GM04504 (cell line): ENCODE results near the gene PTH1R.

Source experiments
- DNase-seq: peaks from one replicate; pipeline ENCODE4 v3.0.0-alpha.2; 2012; ENCODE audit warnings: low read depth

Gene PTH1R

DNA sequence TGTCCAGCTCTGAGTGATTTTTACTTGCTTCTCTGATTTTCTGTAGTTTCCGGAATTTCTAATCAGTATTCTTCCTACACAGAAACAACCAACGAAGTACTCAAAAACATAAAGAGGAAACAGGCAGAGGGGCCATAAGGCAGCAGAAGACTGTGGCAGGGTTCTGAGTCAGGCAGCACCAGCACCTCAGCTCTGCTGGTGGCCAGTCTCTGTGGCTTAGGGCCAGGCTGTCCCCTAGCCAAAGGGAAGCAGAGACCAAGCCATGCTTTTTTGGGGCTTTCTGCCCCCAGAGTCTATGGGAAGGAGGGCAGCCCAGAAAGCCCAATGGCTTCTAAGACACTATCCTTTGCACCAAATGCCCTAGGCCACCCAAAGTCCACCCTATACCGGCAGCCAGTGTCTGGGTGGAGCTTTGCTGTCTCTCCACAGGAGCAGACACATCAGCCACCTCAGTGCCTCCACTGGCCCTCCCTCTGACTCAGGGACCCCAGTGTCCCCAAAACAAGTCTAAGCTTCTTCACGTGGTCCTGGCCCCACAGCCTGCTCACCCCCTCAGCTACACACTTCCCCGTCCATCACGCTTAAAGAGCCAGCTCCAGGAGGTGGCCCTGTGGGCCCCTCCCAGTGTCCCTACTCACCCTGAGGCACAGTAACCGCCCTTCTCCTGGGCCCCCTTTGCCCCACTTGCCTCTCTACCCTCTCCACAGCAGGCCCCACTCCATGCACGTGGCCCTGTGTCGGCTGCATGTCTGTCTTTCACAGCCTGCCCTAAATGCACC lies 52.8 kb downstream of the PTH1R start:
- no peak for DNase-seq

DNA sequence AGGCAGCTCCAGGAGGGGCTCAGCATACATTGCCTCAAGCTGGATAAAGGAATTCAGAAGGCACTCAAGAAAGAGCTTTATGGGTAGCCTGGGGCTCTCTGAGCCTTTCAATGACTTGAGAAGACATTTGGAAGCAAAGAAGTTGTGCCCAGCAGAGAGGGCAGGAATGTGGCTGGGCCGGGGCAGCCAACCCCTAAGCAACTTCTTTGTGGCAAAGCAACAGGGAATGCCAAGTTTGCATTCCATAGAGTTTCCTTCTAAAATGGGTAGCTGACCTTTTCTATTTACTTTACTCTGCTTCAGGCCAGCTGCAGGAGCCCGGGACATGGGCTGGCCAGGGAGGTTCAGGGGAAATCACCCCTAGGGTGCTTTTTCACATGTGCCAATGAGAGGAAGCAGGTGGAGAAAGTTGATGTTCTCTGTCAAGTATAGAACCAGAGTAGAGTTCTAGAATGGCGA lies 53.5 kb downstream of the PTH1R start:
- DNase-seq, result no peak

DNA sequence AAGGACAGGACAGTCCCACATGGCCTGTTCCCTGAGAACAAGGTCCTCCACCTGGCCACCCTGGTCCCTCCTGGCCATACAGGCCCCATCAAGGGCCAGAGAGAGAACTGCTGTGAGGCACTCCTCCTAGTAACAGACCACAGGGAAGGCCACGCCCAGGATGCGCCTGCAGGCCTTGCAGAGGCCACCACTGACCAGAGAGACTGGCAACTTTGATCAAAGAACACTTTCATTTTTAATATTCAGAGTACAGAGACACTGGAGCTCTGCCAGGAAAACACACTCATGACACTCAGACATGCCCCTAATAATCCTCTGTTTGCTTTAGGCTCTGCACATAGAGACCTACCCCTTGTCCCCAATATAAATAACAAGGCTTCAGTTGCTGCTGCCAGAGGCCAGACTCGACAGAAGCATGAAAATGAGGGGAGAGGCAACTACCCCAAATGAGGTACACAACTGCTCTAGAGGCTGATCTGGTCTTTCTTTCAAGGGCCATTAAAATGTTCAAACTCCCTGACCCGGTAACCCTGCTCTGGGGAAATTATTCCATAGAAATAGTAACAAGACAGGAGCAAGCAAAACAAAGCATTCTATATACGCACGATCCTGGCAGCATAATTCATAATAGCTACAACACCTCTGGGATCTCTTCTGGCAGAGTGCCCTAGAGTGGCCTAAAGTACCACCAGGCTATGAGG lies 54.3 kb downstream of the PTH1R start:
- no peak for DNase-seq

DNA sequence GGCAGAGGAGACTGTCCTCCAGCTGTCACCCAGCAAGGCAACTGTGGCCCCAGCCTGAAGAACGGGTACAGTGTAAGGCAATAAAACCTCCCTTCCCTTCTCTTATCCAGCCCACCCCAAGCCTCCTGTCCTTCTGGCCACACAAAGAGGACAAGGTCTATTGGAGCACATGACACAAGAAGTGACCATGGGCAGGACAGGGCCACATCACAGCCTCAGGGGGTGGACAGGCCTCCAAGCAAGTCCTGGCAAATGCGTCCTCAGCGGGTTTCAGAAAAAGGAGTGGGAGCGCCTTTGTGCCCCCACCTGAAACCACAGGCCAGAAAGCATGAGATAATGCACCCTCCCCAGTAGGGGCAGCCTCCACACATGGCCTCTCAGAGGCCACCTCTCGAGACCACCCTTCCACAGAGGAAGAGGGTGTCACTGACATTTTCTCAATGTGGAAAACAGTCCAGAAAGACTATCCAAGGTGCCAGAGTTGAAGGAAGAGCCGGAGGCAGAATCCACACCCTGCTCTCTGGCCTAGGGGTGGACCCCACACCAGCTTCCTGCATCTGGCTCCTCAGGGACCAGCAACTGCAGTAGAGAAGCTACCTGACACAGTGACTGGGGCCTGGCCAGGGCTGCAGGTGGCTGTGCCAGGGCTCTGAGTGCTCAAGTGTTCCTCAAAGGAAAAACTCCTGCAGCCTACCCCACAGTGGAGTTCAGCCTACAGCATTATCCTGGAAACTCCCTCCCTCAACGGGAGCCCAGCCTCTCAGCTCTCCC lies 55.1 kb downstream of the PTH1R start:
- no peak for DNase-seq

DNA sequence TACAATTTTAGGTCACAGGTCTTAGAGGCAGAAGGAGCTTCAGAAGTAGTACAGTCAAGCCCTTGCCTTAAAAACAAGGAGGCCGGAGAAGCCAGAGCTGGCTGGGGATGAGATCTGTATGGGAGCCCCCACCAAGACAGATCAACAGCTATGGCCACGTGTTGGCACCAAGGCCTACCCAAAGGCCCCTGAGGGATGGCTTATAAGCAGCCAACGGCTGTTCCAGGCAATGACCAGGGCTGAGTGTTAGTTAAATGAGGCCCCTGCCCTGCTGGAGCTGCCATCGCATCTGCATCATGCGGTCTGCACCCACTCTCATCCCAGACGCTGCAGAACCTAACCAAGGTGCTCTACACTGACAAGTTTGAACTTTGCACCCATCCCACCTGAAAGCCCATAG lies 55.7 kb downstream of the PTH1R start:
- DNase-seq, result no peak

DNA sequence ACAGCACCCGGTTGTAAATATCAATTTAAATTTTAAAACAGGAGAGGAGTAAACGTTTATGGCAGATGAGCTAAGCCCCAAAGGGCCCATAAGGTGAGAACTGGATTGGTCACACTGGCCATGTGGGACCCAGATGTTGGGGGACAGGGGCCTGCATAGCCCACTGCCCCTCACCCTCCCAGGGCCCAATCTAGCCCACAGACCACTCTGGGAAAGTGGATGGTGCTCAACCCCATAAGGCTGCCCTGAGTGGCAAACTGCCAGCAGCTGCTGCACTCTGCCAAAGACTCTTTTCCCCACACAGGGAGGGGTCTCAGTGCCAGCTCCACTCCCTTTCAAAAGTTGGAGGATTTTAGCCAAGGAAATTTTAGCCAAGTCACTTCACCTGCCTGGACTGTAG lies 56.6 kb downstream of the PTH1R start:
- DNase-seq, result no peak

DNA sequence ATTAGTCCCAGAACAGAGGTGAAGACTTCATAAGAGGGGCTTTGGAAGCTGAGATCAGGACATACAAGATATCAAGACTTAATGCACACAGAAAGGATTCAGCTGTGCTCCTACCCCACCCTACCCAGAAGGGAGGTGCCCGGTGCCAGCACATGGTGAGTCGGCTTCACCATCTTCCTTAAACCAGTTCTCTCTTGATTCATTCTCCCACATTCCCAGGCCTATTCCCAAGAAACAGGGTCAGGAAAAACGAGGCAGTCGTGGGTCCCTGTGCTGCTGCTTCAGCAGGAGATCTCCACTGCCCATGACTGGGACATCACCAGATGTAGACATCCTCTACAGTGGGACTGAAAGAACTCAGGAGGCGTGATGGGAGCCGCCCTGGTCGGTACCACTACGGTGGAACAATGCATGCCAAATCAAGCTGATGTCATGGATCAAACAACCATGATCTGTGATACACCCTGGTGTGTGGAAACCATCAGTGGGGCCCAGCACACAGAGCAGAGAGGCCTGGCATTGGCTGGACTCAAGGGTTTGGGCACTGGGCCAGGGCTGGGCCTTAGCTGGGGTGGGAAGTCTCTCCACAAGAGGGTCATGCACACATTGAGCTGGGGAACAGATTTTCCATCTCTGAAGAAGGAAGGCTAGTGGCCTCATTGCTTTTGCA lies 57.1 kb downstream of the PTH1R start:
- no peak for DNase-seq

DNA sequence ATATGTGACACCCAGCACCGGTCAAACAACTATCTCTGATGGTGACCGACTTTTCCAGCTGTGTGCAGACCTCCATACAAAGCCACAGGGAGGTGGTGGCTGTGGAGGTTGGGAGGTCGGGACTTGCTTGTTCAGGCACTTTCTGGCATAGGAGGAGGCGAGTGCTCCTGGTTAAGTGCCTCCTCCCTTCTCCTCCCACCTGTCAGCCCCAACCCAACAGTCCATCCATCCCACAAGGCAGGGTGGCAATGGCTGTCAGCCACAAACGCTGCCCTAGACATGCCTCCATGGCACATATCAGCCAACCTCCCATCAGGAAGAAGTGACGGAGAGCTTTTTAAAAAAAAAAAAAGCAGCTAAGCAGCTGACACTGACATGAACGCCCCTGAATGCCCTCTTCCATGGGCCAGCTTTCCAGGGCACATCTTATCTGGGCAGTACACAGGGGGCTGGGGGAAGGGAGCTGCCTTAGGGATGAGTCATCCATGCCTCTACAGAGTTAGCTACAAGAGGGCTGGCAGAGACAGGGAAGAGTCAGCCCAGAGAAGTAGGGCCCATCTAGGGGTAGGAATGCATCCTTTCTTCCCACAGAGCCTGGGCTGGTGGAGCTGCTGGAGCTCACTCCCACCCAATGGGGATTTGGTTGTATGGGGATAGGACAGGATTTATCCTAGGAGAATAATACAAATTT lies 57.8 kb downstream of the PTH1R start:
- peak; percentile 87 for DNase-seq

DNA sequence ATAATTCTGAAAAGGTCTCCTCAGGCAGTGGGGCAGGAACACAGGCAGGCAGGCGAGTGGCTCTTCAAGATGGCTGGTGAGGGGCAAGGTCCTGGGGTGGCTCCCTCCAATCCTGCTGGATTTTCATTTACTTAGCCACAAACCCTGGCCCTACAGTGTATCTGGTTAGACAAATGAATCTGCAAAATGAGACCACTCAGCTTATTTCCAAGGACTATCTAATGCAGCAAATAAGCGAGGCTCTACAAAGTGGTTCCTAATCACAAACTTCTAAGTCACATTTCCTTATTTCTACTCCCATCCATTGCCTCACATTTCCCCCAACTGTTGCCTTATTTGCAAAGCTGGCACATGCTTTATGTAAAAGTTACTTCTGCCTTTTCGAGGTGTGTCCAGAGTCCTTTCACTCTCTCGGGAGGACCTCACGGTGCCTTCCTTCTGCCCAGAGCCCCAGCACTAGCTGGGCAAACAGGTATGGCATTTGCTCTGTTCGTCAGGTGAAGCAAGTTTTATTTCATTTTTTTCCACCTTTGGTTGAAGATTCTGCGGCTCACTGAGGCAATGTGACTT lies 58.6 kb downstream of the PTH1R start:
- DNase-seq, result no peak

DNA sequence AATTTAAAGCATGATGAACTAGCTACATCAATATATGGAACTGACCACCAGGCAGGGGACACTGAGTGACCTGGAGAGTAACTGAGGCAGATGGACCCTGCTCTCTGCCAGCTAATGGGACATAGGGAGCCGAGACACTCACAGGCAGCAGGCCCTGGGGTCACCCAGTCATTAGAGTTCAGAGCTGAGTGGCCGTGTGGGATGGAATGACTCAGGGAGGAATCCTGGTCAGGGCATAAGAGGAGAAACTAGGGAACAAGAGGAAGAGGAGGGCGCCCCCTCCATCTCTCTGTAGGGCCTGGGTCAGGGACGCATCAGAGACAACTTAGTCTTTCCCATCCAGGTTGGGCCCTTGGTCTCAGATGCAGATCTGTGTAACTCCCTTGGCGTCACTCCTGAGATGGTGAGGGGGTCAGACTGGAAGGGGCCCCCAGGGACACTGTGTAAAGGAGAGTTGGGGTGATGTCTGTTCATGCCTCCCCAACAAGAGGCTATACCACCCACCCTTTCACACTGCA lies 59.3 kb downstream of the PTH1R start:
- no peak for DNase-seq

DNA sequence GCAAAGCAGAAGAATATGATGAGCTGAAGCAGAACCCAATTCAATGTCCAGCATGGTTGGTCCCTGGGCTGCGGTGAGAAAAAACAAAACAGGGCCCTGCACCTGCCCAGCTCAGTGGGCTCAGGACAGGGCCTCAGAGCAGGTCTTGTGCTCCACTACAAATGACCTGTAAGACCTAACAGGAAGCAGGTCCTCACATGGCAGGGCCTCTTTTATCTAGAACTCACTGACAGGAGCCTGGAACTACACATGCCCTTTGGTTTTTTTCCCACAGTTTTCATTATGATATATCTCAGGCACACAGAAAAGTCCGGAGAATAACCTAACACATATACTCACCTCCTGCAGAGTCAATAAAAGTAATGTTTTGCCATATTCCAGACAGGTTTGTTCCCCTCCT lies 60.6 kb downstream of the PTH1R start:
- no peak for DNase-seq

DNA sequence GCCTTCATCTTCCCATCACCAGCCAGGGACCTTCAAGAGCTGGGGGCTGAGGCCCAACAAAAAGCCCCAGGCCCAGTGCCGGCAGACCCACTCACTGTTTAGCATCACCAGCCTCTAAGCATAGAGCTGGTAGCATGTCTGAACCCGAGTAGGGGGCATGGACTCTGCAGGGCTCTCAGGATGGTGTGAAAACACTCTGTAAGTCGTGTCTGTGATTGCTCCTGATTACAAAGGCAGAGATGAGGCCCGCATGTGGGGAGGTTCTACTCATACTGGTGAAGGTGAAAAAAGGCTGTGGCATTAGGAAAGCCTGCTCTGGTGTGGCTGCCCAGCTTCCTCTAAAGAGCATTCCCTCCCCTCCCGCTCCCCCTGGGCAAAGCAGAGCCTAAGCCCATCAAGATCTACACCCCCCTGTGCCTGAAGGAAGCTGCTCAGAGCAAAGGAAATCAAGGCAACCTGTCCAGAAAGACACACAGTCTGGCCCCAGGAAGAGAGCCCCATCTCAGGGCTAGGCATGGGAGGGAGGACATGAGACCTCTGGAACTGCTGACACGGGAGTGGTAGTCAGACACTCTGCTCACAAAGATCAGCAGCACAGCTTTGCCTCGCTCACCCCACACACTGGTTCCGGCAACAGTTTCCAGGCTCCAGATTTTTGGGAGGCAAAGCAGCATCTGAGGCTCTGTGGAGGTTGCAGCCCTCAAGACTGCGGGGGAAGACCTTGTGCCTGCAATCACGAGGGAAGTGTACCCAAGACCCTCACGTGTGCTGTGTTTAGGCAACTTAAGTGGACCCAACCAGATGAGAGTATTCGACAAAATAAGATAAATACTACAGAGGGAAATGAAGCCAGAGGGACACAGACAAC lies 62.3 kb downstream of the PTH1R start:
- DNase-seq, result no peak

DNA sequence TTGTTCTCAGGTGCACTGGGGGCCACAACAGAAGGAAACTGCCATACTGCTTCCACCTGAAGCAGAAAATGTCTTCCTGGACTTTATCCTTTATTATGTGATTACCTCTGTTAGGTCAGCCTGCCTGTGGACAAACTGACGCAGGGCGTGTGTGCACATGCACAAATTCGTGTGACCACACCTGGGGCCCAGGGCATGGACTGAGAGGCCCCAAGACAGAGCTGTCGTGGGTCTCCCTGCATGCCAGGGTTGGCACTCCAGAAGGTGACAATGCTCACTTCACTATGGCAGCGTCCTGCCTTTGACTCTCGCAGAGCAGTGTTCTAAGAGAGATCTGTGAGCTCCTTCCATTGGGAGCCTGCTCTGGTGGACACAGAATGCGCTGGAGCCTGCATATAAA lies 64.6 kb downstream of the PTH1R start:
- DNase-seq, result no peak

DNA sequence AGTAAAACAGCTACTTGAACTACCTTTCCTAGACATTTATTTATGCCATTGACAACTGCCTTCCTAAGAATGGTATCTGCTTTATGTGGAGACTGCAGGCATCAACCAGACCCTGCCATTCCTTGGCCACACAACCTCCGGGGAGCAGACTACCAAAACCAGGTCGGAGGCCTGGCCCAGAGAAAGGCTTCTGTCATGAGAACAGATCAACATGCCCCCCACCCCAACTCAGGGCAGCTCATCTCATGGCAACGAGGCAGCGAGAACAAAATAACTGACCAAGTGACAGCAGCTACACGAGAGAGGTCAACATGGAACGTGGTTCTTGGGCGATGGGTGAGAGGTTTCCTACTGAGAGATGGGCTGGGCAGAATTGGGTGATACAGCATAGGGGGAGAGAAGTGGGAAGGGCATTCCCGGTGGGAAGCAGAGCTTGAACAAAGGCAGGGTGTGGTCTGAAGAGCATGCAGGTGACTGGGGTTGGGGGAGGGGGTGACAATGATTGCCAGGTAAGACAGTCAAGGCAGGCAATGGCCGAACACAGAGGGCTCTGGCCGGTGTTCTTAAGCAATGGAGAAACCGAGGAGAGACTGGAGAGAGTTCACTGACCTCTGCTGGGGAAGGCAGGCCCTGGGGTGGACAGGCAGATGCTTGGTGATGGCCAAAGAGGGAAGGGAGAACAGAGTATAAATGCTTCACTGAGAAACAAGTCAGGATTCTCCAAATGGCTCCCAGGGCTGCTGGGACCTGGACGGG lies 65.1 kb downstream of the PTH1R start:
- DNase-seq, result no peak

DNA sequence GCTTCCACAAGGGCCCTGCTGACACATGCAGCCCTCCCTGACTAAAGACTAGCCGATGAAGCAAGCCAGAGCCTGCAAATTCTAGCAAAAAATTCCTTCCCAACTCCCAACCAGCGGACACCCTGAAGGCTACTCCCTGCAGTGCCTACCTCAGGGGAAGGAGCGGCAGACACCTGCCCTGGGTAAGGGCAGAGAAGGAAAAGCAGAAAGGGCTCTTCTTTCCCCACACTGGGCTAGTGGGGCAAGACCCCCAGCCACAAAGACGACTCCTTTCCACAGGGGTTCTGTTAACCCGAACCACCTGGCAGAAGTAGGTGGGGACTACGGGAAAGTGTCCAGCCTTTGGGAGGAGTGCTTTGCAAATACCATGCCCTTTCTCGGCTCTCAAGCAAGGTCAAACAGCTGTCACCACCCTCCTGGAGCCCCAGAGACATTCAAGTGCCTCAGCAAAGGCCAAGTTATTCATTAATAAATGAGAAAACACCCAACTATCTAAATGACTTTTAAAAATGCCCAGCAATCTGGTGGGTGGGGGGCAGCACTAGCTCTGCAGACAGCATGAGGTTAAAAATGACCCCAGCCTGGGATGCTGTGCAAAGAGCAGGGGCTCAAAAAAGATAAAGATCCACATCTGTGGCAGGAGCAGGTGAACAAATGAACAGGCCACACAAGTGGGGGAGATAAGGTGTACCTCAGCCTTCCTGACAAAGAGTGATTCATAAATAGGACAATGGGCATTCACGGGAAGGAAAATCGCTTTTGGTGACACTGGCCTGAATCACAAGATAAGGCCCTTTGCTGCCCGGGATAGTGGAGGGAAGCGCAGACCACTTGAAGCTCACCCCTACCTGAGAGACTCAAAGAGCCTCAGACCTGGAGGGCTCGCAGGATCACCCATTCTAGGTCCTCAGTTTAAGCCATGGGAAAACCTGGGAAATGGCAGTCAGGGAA lies 66.0 kb downstream of the PTH1R start:
- DNase-seq, result no peak

DNA sequence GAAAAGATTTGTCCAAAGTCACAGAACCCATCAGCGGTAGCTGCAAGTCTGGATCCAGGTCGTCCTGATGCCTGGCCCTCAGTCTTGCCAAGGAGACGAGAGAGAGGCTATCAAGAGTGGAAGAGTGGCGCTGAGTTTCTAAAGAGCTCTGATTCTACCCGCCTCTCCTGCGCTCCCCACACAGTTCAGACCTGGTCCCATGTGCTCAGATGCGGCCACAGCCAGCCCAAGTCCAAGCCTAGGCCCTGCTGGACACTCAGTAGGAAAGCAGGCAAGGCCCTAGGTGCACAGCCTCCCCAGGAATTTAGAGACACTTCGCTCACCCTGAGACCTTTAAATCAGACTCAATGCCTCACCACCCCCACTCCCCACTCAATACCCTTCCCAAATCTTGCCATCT lies 66.7 kb downstream of the PTH1R start:
- no peak for DNase-seq

DNA sequence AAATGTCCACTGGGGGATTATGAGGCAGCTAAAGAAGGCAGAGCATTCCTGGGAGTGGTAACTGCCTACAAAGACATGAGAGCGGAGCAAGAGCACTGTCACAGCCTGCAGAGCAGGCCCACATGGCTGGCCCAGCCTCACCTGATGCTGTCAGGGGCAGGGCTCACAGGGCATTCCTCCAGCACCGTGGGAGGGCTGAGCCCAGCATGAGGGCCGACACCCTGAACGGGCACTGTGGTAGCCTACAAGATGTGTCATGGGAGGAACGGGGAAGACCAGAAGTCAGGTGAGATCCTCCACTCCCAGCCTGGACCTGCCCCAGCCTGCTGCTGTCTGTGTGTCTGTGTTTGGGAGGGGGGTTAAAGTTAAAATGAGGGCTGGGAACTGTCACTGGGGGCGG lies 68.9 kb downstream of the PTH1R start:
- no peak for DNase-seq

DNA sequence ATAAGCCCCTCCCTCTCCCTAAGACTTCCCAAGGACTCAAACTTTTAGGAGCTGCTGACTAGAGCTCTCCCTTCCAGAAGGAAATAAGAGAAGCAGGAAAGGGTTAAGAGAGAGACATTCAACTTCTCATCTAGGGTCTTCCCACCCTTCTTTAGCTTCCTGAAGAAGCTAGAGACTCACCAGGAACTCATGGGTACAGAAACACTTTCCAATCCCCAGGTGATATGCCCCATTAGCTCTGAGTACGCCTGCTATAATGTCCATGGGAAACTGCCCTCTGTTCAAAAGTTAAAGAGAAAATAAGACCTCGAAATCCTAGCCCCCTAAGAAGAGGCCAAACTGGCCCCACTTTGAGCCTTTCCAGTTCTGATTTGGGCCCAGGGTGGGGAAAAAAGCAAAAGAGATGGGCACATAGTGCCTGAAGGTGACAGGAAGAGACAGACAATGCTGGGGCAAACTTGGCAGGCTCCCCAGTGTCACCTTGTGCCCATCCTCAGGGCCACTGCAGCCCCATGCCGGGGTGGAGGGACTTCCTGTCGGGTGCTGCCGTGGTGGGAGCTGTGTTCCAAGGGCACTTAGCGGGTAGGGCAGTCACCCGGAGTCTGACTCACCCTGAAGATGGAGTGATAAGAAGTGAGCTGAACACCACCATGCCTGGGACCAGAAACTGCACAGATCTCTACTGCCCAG lies 69.5 kb downstream of the PTH1R start:
- DNase-seq, result no peak
